Glutamatergic neuron (in vitro differentiated cells): ENCODE data around the gene RASA3. TPM values are rescaled to one million over a fixed set of nuclear protein-coding genes. Genes with fewer than 3 reads are reported as not detected.
A peak's percentile ranks its signal among the peaks of the same experiment; 100 is the strongest.

Experiments
- DNase-seq: peaks from one replicate; pipeline ENCODE4 v3.0.0; 2022
- H3K27ac Mint-ChIP-seq: one replicate; pipeline ENCODE4 v1.8.0; 2020; ENCODE audit warnings: mild to moderate bottlenecking, mixed read lengths, inconsistent platforms; ENCODE audit not compliant: unreplicated experiment
- H3K27me3 Mint-ChIP-seq: one replicate; pipeline ENCODE4 v1.8.0; 2020; ENCODE audit warnings: mild to moderate bottlenecking, moderate library complexity, mixed read lengths, inconsistent platforms; ENCODE audit not compliant: unreplicated experiment
- H3K36me3 Mint-ChIP-seq: one replicate; pipeline ENCODE4 v1.8.0; 2020; ENCODE audit warnings: mild to moderate bottlenecking, mixed read lengths, inconsistent platforms; ENCODE audit not compliant: unreplicated experiment
- H3K4me1 Mint-ChIP-seq: one replicate; pipeline ENCODE4 v1.8.0; 2020; ENCODE audit warnings: mild to moderate bottlenecking, low read depth, mixed read lengths, inconsistent platforms; ENCODE audit not compliant: unreplicated experiment
- H3K4me3 Mint-ChIP-seq: one replicate; pipeline ENCODE4 v1.8.0; 2020; ENCODE audit warnings: mild to moderate bottlenecking, mixed read lengths, inconsistent platforms; ENCODE audit not compliant: unreplicated experiment
- H3K9me3 Mint-ChIP-seq: one replicate; pipeline ENCODE4 v1.8.0; 2020; ENCODE audit warnings: mild to moderate bottlenecking, moderate library complexity, mixed read lengths, inconsistent platforms; ENCODE audit not compliant: unreplicated experiment
- CTCF ChIP-seq: fragments of 200-600 bp; sonication (generic); IDR thresholded peaks from one replicate; pipeline ENCODE4 v1.5.0; 2021; ENCODE audit not compliant: partially characterized antibody, unreplicated experiment
- total RNA-seq: library from RNA; stranded (reverse); fragmentation: NEBNext Ultra II Directional; extraction: Animal tissue kit (Norgen Biotek cat#: 25700); gene quantifications from one replicate; pipeline ENCODE4 v1.2.1, GENCODE V29; 2021; ENCODE audit not compliant: unreplicated experiment

The RASA3 gene
- total RNA-seq, 1 donor from 2014 or later, result 15.2 TPM

GRCh38 chr13:114146173-114146572, 13.8 kb upstream of the RASA3 start:
- peaks cover 25% of the 10 kb centered on the region for H3K4me1 Mint-ChIP-seq
- no peak for DNase-seq
- H3K9me3 Mint-ChIP-seq, result peaks cover 10% of the 10 kb centered on the region
- peaks cover 5% of the 10 kb centered on the region for H3K27me3 Mint-ChIP-seq
- H3K4me3 Mint-ChIP-seq, result peak overlapping the region; percentile 1
- no peaks in the 10 kb centered on the region for H3K36me3 Mint-ChIP-seq
- no peak for TF ChIP-seq CTCF
- H3K27ac Mint-ChIP-seq, result no peak overlapping the region

GRCh38 chr13:114145722-114146121, 13.3 kb upstream of the RASA3 start:
- no peaks in the 10 kb centered on the region for H3K36me3 Mint-ChIP-seq
- peak overlapping the region; percentile 22 for H3K27ac Mint-ChIP-seq
- H3K27me3 Mint-ChIP-seq, result peaks cover 5% of the 10 kb centered on the region
- peaks cover 25% of the 10 kb centered on the region for H3K4me1 Mint-ChIP-seq
- DNase-seq, result no peak
- H3K9me3 Mint-ChIP-seq, result peaks cover 10% of the 10 kb centered on the region
- peak overlapping the region; percentile 1 for H3K4me3 Mint-ChIP-seq
- TF ChIP-seq CTCF, result no peak

GRCh38 chr13:114145256-114145655, 12.8 kb upstream of the RASA3 start:
- Mint-ChIP-seq H3K36me3 (no peaks in the 10 kb centered on the region), H3K4me1 (peaks cover 25% of the 10 kb centered on the region), H3K27ac (peak overlapping the region; percentile 57), H3K27me3 (peaks cover 5% of the 10 kb centered on the region), H3K4me3 (peak overlapping the region; percentile 71), H3K9me3 (peaks cover 6% of the 10 kb centered on the region)
- no peak for TF ChIP-seq CTCF
- peak; percentile 60 for DNase-seq

GRCh38 chr13:114144606-114145244, 12.3 kb upstream of the RASA3 start:
- no peak for DNase-seq
- H3K4me3 Mint-ChIP-seq, result peak overlapping the region; percentile 71
- peaks cover 25% of the 10 kb centered on the region for H3K4me1 Mint-ChIP-seq
- no peak for TF ChIP-seq CTCF
- no peaks in the 10 kb centered on the region for H3K36me3 Mint-ChIP-seq
- H3K9me3 Mint-ChIP-seq, result peaks cover 6% of the 10 kb centered on the region
- H3K27ac Mint-ChIP-seq, result peak overlapping the region; percentile 57
- peaks cover 5% of the 10 kb centered on the region for H3K27me3 Mint-ChIP-seq

- DNase-seq, result peak; percentile 69
- Mint-ChIP-seq H3K27me3 (peaks cover 5% of the 10 kb centered on the region), H3K27ac (no peak overlapping the region), H3K4me1 (peaks cover 25% of the 10 kb centered on the region), H3K9me3 (peaks cover 6% of the 10 kb centered on the region), H3K4me3 (no peak overlapping the region), H3K36me3 (no peaks in the 10 kb centered on the region)
- TF ChIP-seq CTCF, result peak; percentile 51
These were observed 11.6 kb upstream of the RASA3 start for GRCh38 chr13:114143806-114144605.
